A549 (cell line): Measurements from ENCODE around the gene GLB1L3. TPM values are rescaled to one million over a fixed set of nuclear protein-coding genes. Genes with fewer than 3 reads are reported as not detected.
"Not testable (repeated sequence)": the region's sequence is repeated elsewhere in the genome, so short reads cannot be mapped to it uniquely, and the experiment has no call there.

Source experiments
- ATAC-seq, 2 experiments: fragments of 200-7000 bp in 1 of 2; fragments of >200 bp in 1 of 2; cut with Nextera tagmentation in 1 of 2; cut with Tn5 transposase in 1 of 2; 3 replicates each; pipeline versions ENCODE4 v1.8.0 to v1.9.1; 2018 to 2020; ENCODE audit warnings: mild to moderate bottlenecking in 1 of 2, moderate library complexity in 1 of 2
- CTCF ChIA-PET: fragments of 300-600 bp; sonication (Branson Sonifier 250); formaldehyde crosslinking; extraction: SDS; loops from one replicate; lab custom pipeline; 2021; ENCODE audit warnings: antibody characterized with exemption, inconsistent platforms; lab: Yijun Ruan, JAX
- POLR2A ChIA-PET: fragments of 350-600 bp; formaldehyde crosslinking; extraction: SDS; loops from one replicate; lab custom pipeline; 2021; ENCODE audit warnings: antibody characterized with exemption, inconsistent platforms; lab: Yijun Ruan, JAX
- DNase-seq, 2 experiments: peaks; one replicate each; pipeline versions ENCODE4 v3.0.0 to v3.0.0-alpha.2; 2011 to 2016; ENCODE audit warnings: low read depth in 1 of 2, low spot score in 1 of 2
- FAIRE-seq: peaks from 2 replicates; lab custom pipeline; 2011; peaks lifted over from hg19 to GRCh38; lab: Jason Lieb, UNC
- H3K27ac ChIP-seq, 2 experiments: fragments of >200 bp; sonication (Bioruptor Twin); formaldehyde crosslinking; 3 replicates each; pipeline ENCODE4 v1.5.1; 2016 to 2017
- H3K4me1 ChIP-seq: fragments of >200 bp; sonication (Bioruptor Twin); formaldehyde crosslinking; 3 replicates; pipeline ENCODE4 v1.6.1; 2016
- H3K4me2 ChIP-seq: fragments of >200 bp; sonication (Bioruptor Twin); formaldehyde crosslinking; 3 replicates; pipeline ENCODE4 v1.6.1; 2016
- H3K4me3 ChIP-seq: fragments of >200 bp; sonication (Bioruptor Twin); formaldehyde crosslinking; 3 replicates; pipeline ENCODE4 v1.5.1; 2016
- H3K9me3 ChIP-seq: fragments of >200 bp; sonication (Bioruptor Twin); formaldehyde crosslinking; 3 replicates; pipeline ENCODE4 v1.6.1; 2016
- ATOH8 ChIP-seq: fragments of 250-450 bp; sonication (Bioruptor Pico); IDR thresholded peaks from 2 replicates; pipeline ENCODE4 v1.5.0; 2020; ENCODE audit warnings: low read depth, mild to moderate bottlenecking, moderate library complexity
- BCL3 ChIP-seq: fragments of >200 bp; sonication (Bioruptor Twin); formaldehyde crosslinking; IDR thresholded peaks from 3 replicates; pipeline ENCODE4 v1.6.1; 2016
- CBX2 ChIP-seq: fragments of 200-600 bp; sonication (generic); IDR thresholded peaks from 2 replicates; pipeline ENCODE4 v1.6.1; 2016; ENCODE audit warnings: low read depth, mild to moderate bottlenecking, borderline replicate concordance
- CEBPB ChIP-seq, 2 experiments: fragments of >200 bp in 1 of 2; sonication (Bioruptor Twin) in 1 of 2; formaldehyde crosslinking in 1 of 2; IDR thresholded peaks; 2 replicates each; pipeline ENCODE4 v1.6.1; 2012 to 2016
- CHD2 ChIP-seq: fragments of 150-350 bp; IDR thresholded peaks from 2 replicates; pipeline ENCODE4 v1.6.1; 2014; ENCODE audit warnings: low read length; ENCODE audit not compliant: partially characterized antibody
- E2F6 ChIP-seq: IDR thresholded peaks from 2 replicates; pipeline ENCODE4 v1.6.1; 2012; ENCODE audit warnings: low read depth, borderline replicate concordance
- EHF ChIP-seq: fragments of 250-450 bp; sonication (Bioruptor Pico); IDR thresholded peaks from 2 replicates; pipeline ENCODE4 v1.5.0; 2020; ENCODE audit warnings: mild to moderate bottlenecking
- EHMT2 ChIP-seq: fragments of 200-600 bp; sonication (generic); IDR thresholded peaks from 2 replicates; pipeline ENCODE4 v1.6.1; 2016; ENCODE audit warnings: antibody characterized with exemption, low read depth, mild to moderate bottlenecking, moderate library complexity
- ELK1 ChIP-seq: fragments of 150-350 bp; IDR thresholded peaks from 2 replicates; pipeline ENCODE4 v1.6.1; 2014; ENCODE audit warnings: low read depth, mild to moderate bottlenecking, low read length
- EP300 ChIP-seq, 2 experiments: fragments of >200 bp; sonication (Bioruptor Twin); formaldehyde crosslinking; IDR thresholded peaks; 2 replicates in 1 of 2; 3 replicates in 1 of 2; pipeline ENCODE4 v1.6.1; 2016 to 2017
- FOSL2 ChIP-seq, 2 experiments: fragments of 450-650 bp in 1 of 2; fragments of >200 bp in 1 of 2; sonication (Bioruptor Twin) in 1 of 2; formaldehyde crosslinking; IDR thresholded peaks; 2 replicates each; pipeline versions ENCODE4 v1.5.0 to v1.6.1; 2016 to 2020; ENCODE audit warnings: mild to moderate bottlenecking in 1 of 2, moderate library complexity in 1 of 2
- GATA3 ChIP-seq: IDR thresholded peaks from 2 replicates; pipeline ENCODE4 v1.6.1; 2012; ENCODE audit warnings: borderline replicate concordance
- HEYL ChIP-seq: fragments of 250-450 bp; sonication (Bioruptor Pico); IDR thresholded peaks from 2 replicates; pipeline ENCODE4 v1.8.0; 2021; ENCODE audit warnings: mild to moderate bottlenecking, moderate library complexity
- HOXB13 ChIP-seq: fragments of 250-450 bp; sonication (Bioruptor Pico); IDR thresholded peaks from 2 replicates; pipeline ENCODE4 v1.5.0; 2020; ENCODE audit warnings: low read depth, mild to moderate bottlenecking, moderate library complexity
- MAFK ChIP-seq: fragments of 450-650 bp; IDR thresholded peaks from 2 replicates; pipeline ENCODE4 v1.6.1; 2014; ENCODE audit not compliant: partially characterized antibody
- MAZ ChIP-seq: fragments of 150-350 bp; IDR thresholded peaks from 2 replicates; pipeline ENCODE4 v1.6.1; 2014; ENCODE audit warnings: antibody characterized with exemption, low read depth, low read length, borderline replicate concordance
- MYC ChIP-seq: IDR thresholded peaks from 2 replicates; pipeline ENCODE4 v1.6.1; 2012; ENCODE audit warnings: mild to moderate bottlenecking, inconsistent platforms, low read length, improper control_type of control experiment, borderline replicate concordance
- RARB ChIP-seq: fragments of 250-450 bp; sonication (Bioruptor Pico); IDR thresholded peaks from 2 replicates; pipeline ENCODE4 v1.8.0; 2021; ENCODE audit warnings: mild to moderate bottlenecking, moderate library complexity
- RCOR1 ChIP-seq: fragments of 150-350 bp; IDR thresholded peaks from 2 replicates; pipeline ENCODE4 v1.6.1; 2014; ENCODE audit warnings: antibody characterized with exemption, low read length, low read depth
- REST ChIP-seq: fragments of 200-600 bp; sonication (generic); IDR thresholded peaks from 2 replicates; pipeline ENCODE4 v1.6.1; 2016; ENCODE audit warnings: antibody characterized with exemption, mild to moderate bottlenecking, moderate library complexity
- RFX5 ChIP-seq: fragments of 450-650 bp; IDR thresholded peaks from 2 replicates; pipeline ENCODE4 v1.7.1; 2014; ENCODE audit warnings: antibody characterized with exemption, mild to moderate bottlenecking, moderate library complexity
- SMC3 ChIP-seq: fragments of >200 bp; sonication (Bioruptor Twin); formaldehyde crosslinking; IDR thresholded peaks from 3 replicates; pipeline ENCODE4 v1.6.1; 2018; ENCODE audit warnings: inconsistent platforms
- ZC3H11A ChIP-seq: fragments of 450-650 bp; IDR thresholded peaks from 2 replicates; pipeline ENCODE4 v1.6.1; 2014; ENCODE audit warnings: antibody characterized with exemption, mild to moderate bottlenecking
- ZNF302 ChIP-seq: fragments of 250-450 bp; sonication (Bioruptor Pico); IDR thresholded peaks from 2 replicates; pipeline ENCODE4 v1.9.0; 2021; ENCODE audit warnings: inconsistent platforms, mild to moderate bottlenecking, moderate library complexity
- ZSCAN20 ChIP-seq: fragments of 250-450 bp; sonication (Bioruptor Pico); IDR thresholded peaks from 2 replicates; pipeline ENCODE4 v1.8.0; 2022; ENCODE audit warnings: mild to moderate bottlenecking, moderate library complexity
- WGBS: methylation state at CpG from one replicate; pipeline ENCODE4 v1.1.6; 2017; ENCODE audit errors: missing lambda C conversion rate; 5-methylcytosine and 5-hydroxymethylcytosine counted together
- polyA plus RNA-seq, 4 experiments: library from polyadenylated mRNA; depleted of rRNA in 3 of 4; stranded (reverse); fragments of >200 nt; fragmentation: RNase III in 1 of 4; extraction: RNeasy Plus Mini Kit Qiagen cat#74134 plus additional on column Dnase treatment in 1 of 4; gene quantifications; 2 replicates in 3 of 4; 3 replicates in 1 of 4; pipeline ENCODE4 v1.2.3, GENCODE V29; 2011 to 2017

The GLB1L3 gene
- polyA plus RNA-seq, 2 of the 4 experiments (the other 2 are of a cell fraction): not detected

GRCh38 chr11:134277183-134278001 lies 1.2 kb downstream of the GLB1L3 start:
- peaks cover 3% of the 10 kb centered on the region; the same call in 1 of the 3 replicates for H3K4me1 ChIP-seq
- no peak overlapping the region for H3K4me2 ChIP-seq
- no peak for FAIRE-seq
- TF ChIP-seq RARB (CRISPR knock-in tag) (no peak), REST (no peak), E2F6 (no peak), ZSCAN20 (CRISPR knock-in tag) (no peak), EHF (CRISPR knock-in tag) (no peak), EHMT2 (no peak), RCOR1 (no peak), MAFK (no peak)
- DNase-seq: no peak
- CTCF ChIA-PET: interaction anchor here (0.9 kb wide), 1 partner anchor 16 kb away, joined by 3 read pairs; no protein-coding TSS in a partner anchor
- ATAC-seq: no peak
- POLR2A ChIA-PET: no interaction called here
- H3K27ac ChIP-seq: no peak overlapping the region
- 69% methylated on average over 32 of the region's 36 CpGs for WGBS
- H3K4me3 ChIP-seq: no peak overlapping the region; the same call in 2 of the 3 replicates
- H3K9me3 ChIP-seq: no peaks in the 10 kb centered on the region

- Histone ChIP-seq H3K4me3 (no peak overlapping the region), H3K9me3 (no peaks in the 10 kb centered on the region)
- WGBS: 48% methylated on average over 4 of the region's 4 CpGs
- ChIA-PET POLR2A (no interaction called here), CTCF (no interaction called here)
- no peak for ATAC-seq
- TF ChIP-seq CHD2 (no peak), ELK1 (no peak), EP300 (IDR thresholded peaks at IDR 0.05) (no peak), FOSL2 (IDR thresholded peaks at IDR 0.05) (no peak), FOSL2 (CRISPR knock-in tag; IDR thresholded peaks at IDR 0.05) (no peak), MYC (no peak), E2F6 (no peak), RFX5 (no peak), MAZ (no peak), ZNF302 (CRISPR knock-in tag) (no peak), HEYL (no peak), SMC3 (no peak), GATA3 (no peak), HOXB13 (no peak), CBX2 (no peak), CEBPB (IDR thresholded peaks at IDR 0.05) (no peak), ATOH8 (CRISPR knock-in tag) (no peak), BCL3 (no peak), ZC3H11A (no peak)
- TF ChIP-seq, all 56 proteins: peak for 0
- Histone ChIP-seq H3K27ac (no peak overlapping the region), H3K4me1 (peaks cover 3% of the 10 kb centered on the region; the same call in 1 of the 3 replicates), H3K4me2 (no peak overlapping the region)
- DNase-seq (no peak), FAIRE-seq (no peak)
Measured at GRCh38 chr11:134278356-134278755, 2.2 kb downstream of the GLB1L3 start.

- WGBS: no CpG with 5 or more reads among the region's 17 CpGs
- H3K4me3 ChIP-seq, DNase-seq, ATAC-seq, H3K4me2 ChIP-seq, H3K9me3 ChIP-seq, FAIRE-seq, H3K27ac ChIP-seq, POLR2A ChIA-PET, H3K4me1 ChIP-seq: not testable (repeated sequence)
- CTCF ChIA-PET: interaction anchor here (1.0 kb wide), 1 partner anchor 20 kb away, joined by 4 read pairs; no protein-coding TSS in a partner anchor
Measured at GRCh38 chr11:134281635-134282034, 5.5 kb downstream of the GLB1L3 start.
